GM12878 (cell line): ENCODE measurements around the gene BICDL2. TPM values are rescaled to one million over a fixed set of nuclear protein-coding genes. Genes with fewer than 3 reads are reported as not detected.

Experiments
- ATF7 ChIP-seq: fragments of 450-650 bp; IDR thresholded peaks from 2 replicates; pipeline ENCODE4 v1.6.1; 2016; ENCODE audit warnings: low read depth, mild to moderate bottlenecking
- BHLHE40 ChIP-seq, 2 experiments: fragments of 450-650 bp in 1 of 2; IDR thresholded peaks; 2 replicates each; pipeline ENCODE4 v1.6.1; 2011 to 2017; ENCODE audit warnings: low read depth in 2 of 2, borderline replicate concordance in 1 of 2, improper control_type of control experiment in 1 of 2, low read length in 1 of 2, mild to moderate bottlenecking in 1 of 2
- CHD1 ChIP-seq: IDR thresholded peaks from 2 replicates; pipeline ENCODE4 v1.6.1; 2012; ENCODE audit warnings: low read depth, low read length, improper control_type of control experiment
- DPF2 ChIP-seq: fragments of 450-650 bp; IDR thresholded peaks from 2 replicates; pipeline ENCODE4 v1.6.1; 2017; ENCODE audit warnings: mild to moderate bottlenecking
- IRF4 ChIP-seq: IDR thresholded peaks from 2 replicates; pipeline ENCODE4 v1.6.1; 2011; ENCODE audit warnings: low read depth, low read length
- JUND ChIP-seq: IDR thresholded peaks from 2 replicates; pipeline ENCODE4 v1.6.1; 2012; ENCODE audit warnings: low read depth, mild to moderate bottlenecking, low read length, improper control_type of control experiment, moderate library complexity
- MYB ChIP-seq: fragments of 150-350 bp; IDR thresholded peaks from 2 replicates; pipeline ENCODE4 v1.6.1; 2014; ENCODE audit warnings: mild to moderate bottlenecking, low read depth, low read length, borderline replicate concordance
- MYC ChIP-seq: IDR thresholded peaks from 2 replicates; pipeline ENCODE4 v1.6.1; 2011; ENCODE audit warnings: mild to moderate bottlenecking, low read length, moderate library complexity, inconsistent platforms; ENCODE audit not compliant: insufficient read depth, insufficient replicate concordance, insufficient read length, severe bottlenecking
- POU2F2 ChIP-seq: IDR thresholded peaks from 3 replicates; pipeline ENCODE4 v1.6.1; 2011; ENCODE audit warnings: low read depth, mild to moderate bottlenecking, low read length, borderline replicate concordance
- RAD21 ChIP-seq: IDR thresholded peaks from 2 replicates; pipeline ENCODE4 v1.6.1; 2011; ENCODE audit warnings: mild to moderate bottlenecking, low read depth, low read length, moderate library complexity; ENCODE audit not compliant: insufficient read depth
- RB1 ChIP-seq: fragments of 450-650 bp; formaldehyde crosslinking; IDR thresholded peaks from 2 replicates; pipeline ENCODE4 v1.6.1; 2017; ENCODE audit warnings: mild to moderate bottlenecking, borderline replicate concordance
- RCOR1 ChIP-seq: conservative IDR thresholded peaks from 2 replicates; pipeline ENCODE4 v1.6.1; 2012; ENCODE audit warnings: low read depth, low read length, improper control_type of control experiment
- SMC3 ChIP-seq: IDR thresholded peaks from 2 replicates; pipeline ENCODE4 v1.6.1; 2011; ENCODE audit warnings: low read length, improper control_type of control experiment, borderline replicate concordance
- STAT3 ChIP-seq: IDR thresholded peaks from 2 replicates; pipeline ENCODE4 v1.6.1; 2011; ENCODE audit warnings: low read depth, low read length, improper control_type of control experiment
- TCF12 ChIP-seq: IDR thresholded peaks from 2 replicates; pipeline ENCODE4 v1.6.1; 2011; ENCODE audit warnings: low read depth, mild to moderate bottlenecking, low read length
- ZNF207 ChIP-seq: fragments of 450-650 bp; IDR thresholded peaks from 2 replicates; pipeline ENCODE4 v1.6.1; 2014; ENCODE audit warnings: antibody characterized with exemption, mild to moderate bottlenecking, borderline replicate concordance
- ZNF217 ChIP-seq: fragments of 450-650 bp; IDR thresholded peaks from 2 replicates; pipeline ENCODE4 v1.6.1; 2017; ENCODE audit warnings: antibody characterized with exemption, mild to moderate bottlenecking
- ZNF24 ChIP-seq: fragments of 450-650 bp; IDR thresholded peaks from 2 replicates; pipeline ENCODE4 v1.6.1; 2017; ENCODE audit warnings: antibody characterized with exemption, mild to moderate bottlenecking
- polyA plus RNA-seq, 11 experiments: library from polyadenylated mRNA; depleted of rRNA in 4 of 11; unstranded in 6 of 11; stranded (reverse) in 5 of 11; fragments of >200 nt; fragmentation: Nextera tagmentation in 4 of 11; fragmentation: Illumina TruSeq in 1 of 11; extraction: Ambion mirVana in 4 of 11; extraction: Trizol in 1 of 11; gene quantifications; 1 replicate in 1 of 11; 2 replicates in 10 of 11; pipeline versions ENCODE4 v1.2.1 to v1.2.3, GENCODE V29; 2011 to 2016; ENCODE audit warnings: inconsistent platforms in 2 of 11, missing spikeins in 2 of 11, low read depth in 1 of 11
- total RNA-seq, 4 experiments: library from RNA; depleted of rRNA in 3 of 4; stranded (reverse); fragments of >200 nt in 3 of 4; fragmentation: Illumina TruSeq in 1 of 4; extraction: Trizol in 1 of 4; gene quantifications; 2 replicates each; pipeline versions ENCODE4 v1.2.1 to v1.2.3, GENCODE V29; 2013 to 2021
- TF ChIP-seq, protein P1 (sequence below): fragments of 450-650 bp; formaldehyde crosslinking; IDR thresholded peaks from 2 replicates; pipeline ENCODE4 v1.4.0; 2022; ENCODE audit warnings: mild to moderate bottlenecking, moderate library complexity
- TF ChIP-seq, protein P2 (sequence below): IDR thresholded peaks from 2 replicates; pipeline ENCODE4 v1.6.1; 2012; ENCODE audit warnings: low read depth, low read length, improper control_type of control experiment
- TF ChIP-seq, protein P3 (sequence below), 3 experiments: IDR thresholded peaks in 2 of 3; conservative IDR thresholded peaks in 1 of 3; 2 replicates each; pipeline ENCODE4 v1.5.1; 2011; ENCODE audit warnings: low read depth in 3 of 3, low read length in 3 of 3, mild to moderate bottlenecking in 3 of 3, control low read depth in 2 of 3, moderate library complexity in 2 of 3, inconsistent platforms in 1 of 3, mixed read lengths in 1 of 3; ENCODE audit not compliant: control insufficient read depth in 2 of 3, insufficient read depth in 1 of 3; ENCODE audit errors: extremely low read depth in 1 of 3
- TF ChIP-seq, protein P4 (sequence below): fragments of 450-650 bp; IDR thresholded peaks from 2 replicates; pipeline ENCODE4 v1.6.1; 2014; ENCODE audit warnings: mild to moderate bottlenecking

Gene BICDL2
- total and polyA plus RNA-seq, 10 of the 15 experiments (the other 5 are each of a cell fraction or from before 2014, with no cell fraction given): not detected

DNA sequence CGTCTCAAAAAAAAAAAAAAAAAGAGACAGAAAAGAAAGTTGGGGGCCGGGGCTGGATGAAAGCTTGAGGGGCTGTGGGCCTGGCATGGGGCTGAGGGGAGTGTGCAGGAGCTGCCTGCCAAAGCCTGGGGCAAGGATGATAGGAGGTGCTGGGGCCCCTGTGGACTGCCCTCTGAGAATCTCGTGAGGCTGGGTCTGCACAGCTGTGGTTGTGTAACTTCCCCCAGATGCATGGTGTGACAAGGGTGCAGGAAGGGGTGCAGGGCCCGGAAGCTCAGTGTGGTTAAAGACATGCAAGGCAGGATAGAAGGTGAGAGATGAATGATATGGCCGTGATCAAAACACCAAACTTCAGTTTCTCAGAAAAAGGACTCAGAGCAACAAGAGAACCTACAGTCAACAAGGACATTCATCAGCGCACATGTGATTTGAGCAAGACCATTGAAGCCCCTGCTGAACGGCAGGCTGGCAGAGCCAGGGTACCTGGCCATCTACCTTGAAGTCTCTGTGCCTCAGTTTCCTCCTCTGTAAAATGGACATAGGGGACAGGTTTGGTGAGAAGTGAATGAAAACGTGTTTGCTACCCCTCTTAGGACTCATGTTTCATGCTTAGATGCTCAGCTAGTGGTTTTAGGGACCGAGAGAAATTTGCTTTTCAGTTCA is 38.2 kb upstream of the BICDL2 start (continued):
- TF ChIP-seq POU2F2 (peak; percentile 76; the same call in 1 of the 3 replicates), MYB (no peak), SMC3 (no peak), RB1 (no peak), RAD21 (no peak), STAT3 (no peak), ZNF207 (no peak), ZNF217 (0 out of 2 replicates have a peak, but pooled peaks have one; percentile 63), CHD1 (no peak), DPF2 (0 out of 2 replicates have a peak, but pooled peaks have one; percentile 19), TCF12 (peak; percentile 94), ZNF24 (peak; percentile 36; the same call in 1 of the 2 replicates), IRF4 (0 out of 2 replicates have a peak, but pooled peaks have one; percentile 33), MYC (no peak), ATF7 (peak; percentile 44; the same call in 1 of the 2 replicates), BHLHE40 (IDR thresholded peaks at IDR 0.05; ENCODE audit: borderline replicate concordance in 1 of 2, low read depth in 2 of 2, low read length in 1 of 2) (peak; percentile 79; a peak in 3 of 4 replicates), RCOR1 (no peak), JUND (no peak)
- TF ChIP-seq, protein P1, sequence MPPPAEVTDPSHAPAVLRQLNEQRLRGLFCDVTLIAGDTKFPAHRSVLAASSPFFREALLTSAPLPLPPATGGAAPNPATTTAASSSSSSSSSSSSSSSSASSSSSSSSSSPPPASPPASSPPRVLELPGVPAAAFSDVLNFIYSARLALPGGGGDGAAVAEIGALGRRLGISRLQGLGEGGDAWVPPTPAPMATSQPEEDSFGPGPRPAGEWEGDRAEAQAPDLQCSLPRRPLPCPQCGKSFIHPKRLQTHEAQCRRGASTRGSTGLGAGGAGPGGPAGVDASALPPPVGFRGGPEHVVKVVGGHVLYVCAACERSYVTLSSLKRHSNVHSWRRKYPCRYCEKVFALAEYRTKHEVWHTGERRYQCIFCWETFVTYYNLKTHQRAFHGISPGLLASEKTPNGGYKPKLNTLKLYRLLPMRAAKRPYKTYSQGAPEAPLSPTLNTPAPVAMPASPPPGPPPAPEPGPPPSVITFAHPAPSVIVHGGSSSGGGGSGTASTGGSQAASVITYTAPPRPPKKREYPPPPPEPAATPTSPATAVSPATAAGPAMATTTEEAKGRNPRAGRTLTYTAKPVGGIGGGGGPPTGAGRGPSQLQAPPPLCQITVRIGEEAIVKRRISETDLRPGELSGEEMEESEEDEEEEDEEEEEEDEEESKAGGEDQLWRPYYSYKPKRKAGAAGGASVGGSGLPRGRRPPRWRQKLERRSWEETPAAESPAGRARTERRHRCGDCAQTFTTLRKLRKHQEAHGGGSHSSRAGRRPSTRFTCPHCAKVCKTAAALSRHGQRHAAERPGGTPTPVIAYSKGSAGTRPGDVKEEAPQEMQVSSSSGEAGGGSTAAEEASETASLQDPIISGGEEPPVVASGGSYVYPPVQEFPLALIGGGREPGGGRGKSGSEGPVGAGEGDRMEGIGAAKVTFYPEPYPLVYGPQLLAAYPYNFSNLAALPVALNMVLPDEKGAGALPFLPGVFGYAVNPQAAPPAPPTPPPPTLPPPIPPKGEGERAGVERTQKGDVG (CRISPR knock-in tag): no peak
- TF ChIP-seq, protein P2, sequence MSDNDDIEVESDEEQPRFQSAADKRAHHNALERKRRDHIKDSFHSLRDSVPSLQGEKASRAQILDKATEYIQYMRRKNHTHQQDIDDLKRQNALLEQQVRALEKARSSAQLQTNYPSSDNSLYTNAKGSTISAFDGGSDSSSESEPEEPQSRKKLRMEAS: no peak
- TF ChIP-seq, protein P3, sequence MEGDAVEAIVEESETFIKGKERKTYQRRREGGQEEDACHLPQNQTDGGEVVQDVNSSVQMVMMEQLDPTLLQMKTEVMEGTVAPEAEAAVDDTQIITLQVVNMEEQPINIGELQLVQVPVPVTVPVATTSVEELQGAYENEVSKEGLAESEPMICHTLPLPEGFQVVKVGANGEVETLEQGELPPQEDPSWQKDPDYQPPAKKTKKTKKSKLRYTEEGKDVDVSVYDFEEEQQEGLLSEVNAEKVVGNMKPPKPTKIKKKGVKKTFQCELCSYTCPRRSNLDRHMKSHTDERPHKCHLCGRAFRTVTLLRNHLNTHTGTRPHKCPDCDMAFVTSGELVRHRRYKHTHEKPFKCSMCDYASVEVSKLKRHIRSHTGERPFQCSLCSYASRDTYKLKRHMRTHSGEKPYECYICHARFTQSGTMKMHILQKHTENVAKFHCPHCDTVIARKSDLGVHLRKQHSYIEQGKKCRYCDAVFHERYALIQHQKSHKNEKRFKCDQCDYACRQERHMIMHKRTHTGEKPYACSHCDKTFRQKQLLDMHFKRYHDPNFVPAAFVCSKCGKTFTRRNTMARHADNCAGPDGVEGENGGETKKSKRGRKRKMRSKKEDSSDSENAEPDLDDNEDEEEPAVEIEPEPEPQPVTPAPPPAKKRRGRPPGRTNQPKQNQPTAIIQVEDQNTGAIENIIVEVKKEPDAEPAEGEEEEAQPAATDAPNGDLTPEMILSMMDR (IDR thresholded peaks at IDR 0.05 in 2 of 3, conservative IDR thresholded peaks at IDR 0.05 in 1 of 3; ENCODE audit: control insufficient read depth in 2 of 3, extremely low read depth in 1 of 3, insufficient read depth in 1 of 3, low read depth in 3 of 3, low read length in 3 of 3): no peak
- TF ChIP-seq, protein P4, sequence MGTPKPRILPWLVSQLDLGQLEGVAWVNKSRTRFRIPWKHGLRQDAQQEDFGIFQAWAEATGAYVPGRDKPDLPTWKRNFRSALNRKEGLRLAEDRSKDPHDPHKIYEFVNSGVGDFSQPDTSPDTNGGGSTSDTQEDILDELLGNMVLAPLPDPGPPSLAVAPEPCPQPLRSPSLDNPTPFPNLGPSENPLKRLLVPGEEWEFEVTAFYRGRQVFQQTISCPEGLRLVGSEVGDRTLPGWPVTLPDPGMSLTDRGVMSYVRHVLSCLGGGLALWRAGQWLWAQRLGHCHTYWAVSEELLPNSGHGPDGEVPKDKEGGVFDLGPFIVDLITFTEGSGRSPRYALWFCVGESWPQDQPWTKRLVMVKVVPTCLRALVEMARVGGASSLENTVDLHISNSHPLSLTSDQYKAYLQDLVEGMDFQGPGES: no peak
